ENCODE measurements around the gene TUBGCP6. TPM values are rescaled to one million over a fixed set of nuclear protein-coding genes. Genes with fewer than 3 reads are reported as not detected.

Gene TUBGCP6
- total RNA-seq, 3 donors from 2014 or later = 34.2 to 66.2 (median 59.6) TPM

GRCh38 chr22:50193621-50194020, 51.2 kb downstream of the TUBGCP6 start:
- no peak for TF ChIP-seq CTCF (IDR thresholded peaks at IDR 0.05)
- TF ChIP-seq POLR2AphosphoS5 (IDR thresholded peaks at IDR 0.05) = no peak
- no peak for TF ChIP-seq POLR2A (IDR thresholded peaks at IDR 0.05)
- DNase-seq (ENCODE audit: low spot score in 2 of 2) = no peak
- no peaks in the 10 kb centered on the region for H3K9me3 ChIP-seq
- no peak overlapping the region for H3K27ac ChIP-seq
- intact Hi-C loops (cut with DNase I; ENCODE audit: low total_unique reads) = no loop called here
- H3K27me3 ChIP-seq = no peaks in the 10 kb centered on the region
- H3K4me3 ChIP-seq = no peak overlapping the region
- H3K36me3 ChIP-seq = no peaks in the 10 kb centered on the region
- H3K4me1 ChIP-seq = peaks cover 13 to 20% of the 10 kb centered on the region in 2 donors

- TF ChIP-seq POLR2A (IDR thresholded peaks at IDR 0.05) = no peak
- TF ChIP-seq CTCF (IDR thresholded peaks at IDR 0.05) = no peak
- no peak for TF ChIP-seq POLR2AphosphoS5 (IDR thresholded peaks at IDR 0.05)
- Histone ChIP-seq H3K27me3 (no peaks in the 10 kb centered on the region), H3K36me3 (no peaks in the 10 kb centered on the region), H3K27ac (no peak overlapping the region), H3K4me3 (no peak overlapping the region), H3K4me1 (peaks cover 13 to 20% of the 10 kb centered on the region in 2 donors), H3K9me3 (no peaks in the 10 kb centered on the region)
- intact Hi-C loops (cut with DNase I; ENCODE audit: low total_unique reads) = loop anchor here (1.0 kb wide), 1 partner anchor 45 kb away; no protein-coding TSS in a partner anchor
- DNase-seq (ENCODE audit: low spot score in 2 of 2) = no peak
Observed at GRCh38 chr22:50192436-50193204, 52.2 kb downstream of the TUBGCP6 start.

GRCh38 chr22:50190941-50191741, 53.7 kb downstream of the TUBGCP6 start:
- Histone ChIP-seq H3K4me1 (peaks cover 18 to 20% of the 10 kb centered on the region in 2 donors), H3K36me3 (no peaks in the 10 kb centered on the region), H3K27ac (peak overlapping the region; percentile 81 to 90), H3K9me3 (no peaks in the 10 kb centered on the region), H3K4me3 (peak overlapping the region; percentile 30 to 65 (median 51)), H3K27me3 (no peaks in the 10 kb centered on the region)
- DNase-seq (ENCODE audit: low spot score in 2 of 2) = no peak
- TF ChIP-seq CTCF (IDR thresholded peaks at IDR 0.05) = no peak
- no peak for TF ChIP-seq POLR2A (IDR thresholded peaks at IDR 0.05)
- no peak for TF ChIP-seq POLR2AphosphoS5 (IDR thresholded peaks at IDR 0.05)
- intact Hi-C loops (cut with DNase I; ENCODE audit: low total_unique reads) = no loop called here

GRCh38 chr22:50190182-50190940, 54.5 kb downstream of the TUBGCP6 start:
- Histone ChIP-seq H3K9me3 (no peaks in the 10 kb centered on the region), H3K27ac (peak overlapping the region; percentile 81 to 90), H3K4me1 (peaks cover 18 to 20% of the 10 kb centered on the region in 2 donors), H3K36me3 (no peaks in the 10 kb centered on the region), H3K4me3 (peak overlapping the region; percentile 30 to 65 (median 51)), H3K27me3 (no peaks in the 10 kb centered on the region)
- TF ChIP-seq POLR2AphosphoS5 (IDR thresholded peaks at IDR 0.05) = peak in 2 of 3 donors; percentile 20 to 53
- no peak for TF ChIP-seq POLR2A (IDR thresholded peaks at IDR 0.05)
- TF ChIP-seq CTCF (IDR thresholded peaks at IDR 0.05) = peak in 2 of 3 donors; percentile 16 to 33
- peak; percentile 72 to 79 for DNase-seq (ENCODE audit: low spot score in 2 of 2)
- intact Hi-C loops (cut with DNase I; ENCODE audit: low total_unique reads) = no loop called here

Data from breast epithelium (tissue), 4 donors.